Peyer's patch (tissue), 4 donors: ENCODE data around the gene BIN1. TPM values are rescaled to one million over a fixed set of nuclear protein-coding genes. Genes with fewer than 3 reads are reported as not detected.

Experiments
- DNase-seq, 3 donors: peaks; one replicate each; pipeline ENCODE4 v3.0.0-alpha.2; 2017 to 2019
- H3K27ac ChIP-seq, 4 donors: fragments of 200-600 bp; sonication (generic); one replicate each; pipeline ENCODE4 v1.5.1; 2016 to 2019
- H3K27me3 ChIP-seq, 2 donors: fragments of 200-600 bp; sonication (generic); one replicate each; pipeline ENCODE4 v1.5.1; 2019
- H3K36me3 ChIP-seq, 3 donors: fragments of 200-600 bp; sonication (generic); one replicate each; pipeline ENCODE4 v1.5.1; 2016 to 2019
- H3K4me1 ChIP-seq, 4 donors: fragments of 200-600 bp; sonication (generic); one replicate each; pipeline ENCODE4 v1.5.1; 2016 to 2019
- H3K4me3 ChIP-seq, 4 donors: fragments of 200-600 bp; sonication (generic); 1 replicate in 3 of 4; 2 replicates in 1 of 4; pipeline ENCODE4 v1.5.1; 2016 to 2019; ENCODE audit warnings: mild to moderate bottlenecking in 1 of 4
- H3K9me3 ChIP-seq, 4 donors: fragments of 200-600 bp; sonication (generic); one replicate each; pipeline ENCODE4 v1.5.1; 2016 to 2019; ENCODE audit warnings: mild to moderate bottlenecking in 1 of 4
- POLR2A ChIP-seq, 2 donors: fragments of 450-650 bp; IDR thresholded peaks; one replicate each; pipeline ENCODE4 v1.5.1; 2017; ENCODE audit warnings: antibody characterized with exemption in 2 of 2, mild to moderate bottlenecking in 2 of 2, moderate library complexity in 2 of 2
- total RNA-seq, 4 donors: library from RNA; depleted of rRNA; stranded (reverse); fragments of >200 nt; gene quantifications; one replicate each; pipeline ENCODE4 v1.1.0, GENCODE V29; 2016
- TF ChIP-seq, protein P1 (sequence below), 6 experiments: fragments of 450-650 bp in 4 of 6; fragments of 200-600 bp in 2 of 6; sonication (generic) in 1 of 6; IDR thresholded peaks; one replicate each; pipeline ENCODE4 v1.5.1; 2017 to 2019; ENCODE audit warnings: antibody characterized with exemption in 6 of 6, mild to moderate bottlenecking in 3 of 6, moderate library complexity in 1 of 6

BIN1 gene
- total RNA-seq, 4 donors from 2014 or later, result 22.2 to 81.7 (median 47.2) TPM

DNA sequence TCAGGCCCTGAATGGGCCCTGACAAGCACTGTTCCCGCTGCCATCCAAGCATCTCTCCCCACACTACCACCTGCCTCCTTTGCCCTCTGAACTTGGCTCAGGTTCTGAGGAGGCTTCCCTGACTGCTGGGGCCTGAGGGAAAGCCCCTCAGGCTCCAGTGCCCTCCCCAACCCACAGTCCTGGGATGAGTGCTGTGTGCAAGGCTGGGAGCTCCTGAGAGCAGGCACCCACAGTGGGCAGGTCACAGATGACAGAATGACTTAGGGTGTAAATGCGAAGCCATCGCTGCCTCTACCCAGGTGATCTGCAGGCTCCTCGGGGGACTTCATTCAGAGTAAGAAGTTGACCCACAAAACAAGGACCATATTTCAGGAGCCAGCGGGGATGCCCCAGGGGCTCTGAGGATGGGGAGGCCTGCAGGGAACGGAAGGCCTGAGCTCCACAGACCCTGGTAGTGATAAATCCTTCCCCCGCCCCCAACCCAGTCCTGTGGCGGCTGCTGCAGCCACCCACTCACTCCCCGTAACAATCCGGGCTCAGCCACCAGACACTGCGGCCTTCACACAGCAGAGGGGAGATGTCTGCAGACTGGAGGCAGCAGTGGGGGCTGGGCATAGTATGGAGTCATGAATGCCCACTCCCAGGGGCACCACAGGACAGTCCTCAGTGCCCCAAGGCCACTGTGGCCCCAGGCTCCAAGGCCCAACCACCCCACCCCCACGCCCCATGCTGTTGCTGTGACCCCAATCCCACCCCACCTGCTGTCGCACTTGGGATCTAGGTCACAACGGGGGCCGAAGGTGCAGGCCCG, 8.9 kb downstream of the BIN1 start:
- H3K36me3 ChIP-seq, result no peaks in the 10 kb centered on the region
- H3K4me3 ChIP-seq, result no peak overlapping the region
- H3K27me3 ChIP-seq, result no peaks in the 10 kb centered on the region
- H3K9me3 ChIP-seq, result no peaks in the 10 kb centered on the region
- no peak for DNase-seq
- peaks cover 0 to 66% (median 2%) of the 10 kb centered on the region in 4 donors for H3K4me1 ChIP-seq
- peak overlapping the region in 1 of 4 donors; percentile 23 for H3K27ac ChIP-seq
- TF ChIP-seq, protein P1, sequence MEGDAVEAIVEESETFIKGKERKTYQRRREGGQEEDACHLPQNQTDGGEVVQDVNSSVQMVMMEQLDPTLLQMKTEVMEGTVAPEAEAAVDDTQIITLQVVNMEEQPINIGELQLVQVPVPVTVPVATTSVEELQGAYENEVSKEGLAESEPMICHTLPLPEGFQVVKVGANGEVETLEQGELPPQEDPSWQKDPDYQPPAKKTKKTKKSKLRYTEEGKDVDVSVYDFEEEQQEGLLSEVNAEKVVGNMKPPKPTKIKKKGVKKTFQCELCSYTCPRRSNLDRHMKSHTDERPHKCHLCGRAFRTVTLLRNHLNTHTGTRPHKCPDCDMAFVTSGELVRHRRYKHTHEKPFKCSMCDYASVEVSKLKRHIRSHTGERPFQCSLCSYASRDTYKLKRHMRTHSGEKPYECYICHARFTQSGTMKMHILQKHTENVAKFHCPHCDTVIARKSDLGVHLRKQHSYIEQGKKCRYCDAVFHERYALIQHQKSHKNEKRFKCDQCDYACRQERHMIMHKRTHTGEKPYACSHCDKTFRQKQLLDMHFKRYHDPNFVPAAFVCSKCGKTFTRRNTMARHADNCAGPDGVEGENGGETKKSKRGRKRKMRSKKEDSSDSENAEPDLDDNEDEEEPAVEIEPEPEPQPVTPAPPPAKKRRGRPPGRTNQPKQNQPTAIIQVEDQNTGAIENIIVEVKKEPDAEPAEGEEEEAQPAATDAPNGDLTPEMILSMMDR (IDR thresholded peaks at IDR 0.05), result no peak
- no peak for TF ChIP-seq POLR2A (IDR thresholded peaks at IDR 0.05)

DNA sequence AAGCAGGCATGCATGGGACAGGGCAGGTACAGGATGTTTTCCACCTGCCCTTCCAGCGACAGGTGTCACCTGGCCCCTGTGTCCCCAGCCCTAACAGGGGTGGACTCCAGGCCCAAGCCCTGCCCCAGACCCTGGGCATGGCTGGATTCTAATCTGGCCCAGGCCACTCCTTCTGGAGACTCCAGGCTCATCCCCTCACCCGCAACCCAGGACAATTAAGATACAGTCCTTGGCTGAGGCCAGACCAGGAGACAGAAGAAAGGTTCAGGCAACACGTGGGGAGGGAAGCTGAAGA, 9.5 kb downstream of the BIN1 start:
- no peak overlapping the region for H3K4me3 ChIP-seq
- no peaks in the 10 kb centered on the region for H3K27me3 ChIP-seq
- DNase-seq, result no peak
- no peaks in the 10 kb centered on the region for H3K9me3 ChIP-seq
- H3K4me1 ChIP-seq, result peaks cover 0 to 64% (median 2%) of the 10 kb centered on the region in 4 donors
- H3K27ac ChIP-seq, result peak overlapping the region in 1 of 4 donors; percentile 22
- TF ChIP-seq POLR2A (IDR thresholded peaks at IDR 0.05), result no peak
- TF ChIP-seq, protein P1 (IDR thresholded peaks at IDR 0.05), result no peak
- no peaks in the 10 kb centered on the region for H3K36me3 ChIP-seq

DNA sequence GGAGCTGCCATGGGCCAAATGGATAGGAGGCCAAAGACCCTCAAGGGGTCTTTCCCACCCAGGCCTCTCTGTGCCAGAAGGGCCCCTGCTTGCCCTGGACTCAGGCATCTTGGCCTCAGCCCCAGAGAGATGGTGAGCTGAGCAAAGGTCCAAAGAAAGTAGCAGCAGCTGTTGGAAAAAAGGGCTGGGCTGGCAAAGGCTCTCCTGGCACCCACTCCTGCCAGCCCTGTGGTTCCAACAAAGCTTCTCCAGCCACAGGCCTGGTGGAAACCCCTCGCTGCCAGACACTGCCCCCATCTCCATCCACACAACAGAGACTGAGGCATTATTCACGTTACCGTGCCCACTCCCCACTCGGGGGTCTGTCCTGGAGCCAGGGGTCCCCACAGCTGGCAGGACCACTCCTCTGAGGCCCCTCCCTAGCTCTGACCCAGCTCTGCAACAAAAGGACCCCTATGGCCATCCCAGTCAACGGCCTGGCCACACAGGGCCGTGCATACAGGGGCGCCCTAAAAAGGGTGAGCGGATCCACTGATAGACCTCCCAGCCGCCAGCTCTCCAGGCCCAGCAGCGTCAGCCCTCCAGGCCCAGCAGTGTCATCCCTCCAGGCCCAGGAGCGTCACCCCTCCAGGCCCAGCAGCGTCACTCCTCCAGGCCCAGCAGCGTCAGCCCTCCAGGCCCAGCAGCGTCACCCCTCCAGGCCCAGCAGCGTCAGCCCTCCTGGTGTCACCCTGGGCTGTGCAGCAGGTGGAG, 10.1 kb downstream of the BIN1 start:
- Histone ChIP-seq H3K9me3 (no peaks in the 10 kb centered on the region), H3K36me3 (no peaks in the 10 kb centered on the region), H3K4me1 (peaks cover 0 to 64% (median 2%) of the 10 kb centered on the region in 4 donors), H3K27me3 (no peaks in the 10 kb centered on the region), H3K27ac (peak overlapping the region in 2 of 4 donors; percentile 17 to 22), H3K4me3 (no peak overlapping the region)
- TF ChIP-seq, protein P1 (IDR thresholded peaks at IDR 0.05), result no peak
- no peak for TF ChIP-seq POLR2A (IDR thresholded peaks at IDR 0.05)
- no peak for DNase-seq

DNA sequence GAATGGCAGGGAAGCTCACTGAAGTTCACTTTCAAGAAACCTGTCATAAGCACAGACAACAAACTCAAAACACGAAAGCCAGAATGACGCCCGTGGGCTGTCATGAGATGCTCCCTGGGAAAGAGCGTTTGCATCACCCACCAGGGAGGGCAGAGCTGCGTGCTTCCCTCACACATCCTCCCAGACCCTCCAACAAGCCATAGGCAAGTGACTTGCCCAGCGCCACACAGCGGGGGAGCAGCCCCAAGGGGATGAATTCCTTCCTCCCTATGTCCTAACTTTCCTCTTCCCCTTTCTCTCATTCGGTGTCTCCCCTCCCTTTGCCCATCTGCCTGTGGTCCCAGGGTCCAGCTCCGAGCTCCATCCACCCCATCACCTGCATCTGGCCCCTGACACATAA, 10.7 kb downstream of the BIN1 start:
- no peak for DNase-seq
- no peak for TF ChIP-seq POLR2A (IDR thresholded peaks at IDR 0.05)
- TF ChIP-seq, protein P1 (IDR thresholded peaks at IDR 0.05), result no peak

DNA sequence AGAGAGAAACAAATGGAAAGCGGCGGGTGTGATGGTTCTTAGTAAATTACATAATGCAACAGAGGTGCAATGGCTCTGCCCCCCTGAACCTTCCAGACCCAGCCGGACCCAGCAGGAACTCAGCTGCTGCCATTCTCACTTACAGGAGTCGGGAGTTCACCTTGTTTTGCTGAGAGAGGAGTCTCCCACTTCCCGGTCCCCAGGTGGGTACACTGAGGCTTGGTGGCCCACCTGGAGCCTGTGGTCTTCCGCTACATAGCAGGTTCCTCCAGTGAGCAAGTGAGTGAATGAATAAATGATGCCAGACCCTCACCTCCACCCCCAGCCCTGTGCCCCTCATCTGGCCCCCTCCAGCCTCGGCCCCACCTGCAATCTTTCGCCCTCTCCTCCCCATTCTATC, 11.2 kb downstream of the BIN1 start:
- Histone ChIP-seq H3K27me3 (no peaks in the 10 kb centered on the region), H3K36me3 (no peaks in the 10 kb centered on the region), H3K27ac (peak overlapping the region in 1 of 4 donors; percentile 37), H3K4me1 (peaks cover 0 to 57% (median 2%) of the 10 kb centered on the region in 4 donors), H3K4me3 (no peak overlapping the region), H3K9me3 (no peaks in the 10 kb centered on the region)
- TF ChIP-seq, protein P1 (IDR thresholded peaks at IDR 0.05), result no peak
- no peak for TF ChIP-seq POLR2A (IDR thresholded peaks at IDR 0.05)
- DNase-seq, result no peak

More for the DNA sequence above, 10.7 kb downstream of the BIN1 start:
- peaks cover 0 to 62% (median 2%) of the 10 kb centered on the region in 4 donors for H3K4me1 ChIP-seq
- no peaks in the 10 kb centered on the region for H3K9me3 ChIP-seq
- H3K4me3 ChIP-seq, result no peak overlapping the region
- H3K27me3 ChIP-seq, result no peaks in the 10 kb centered on the region
- no peaks in the 10 kb centered on the region for H3K36me3 ChIP-seq
- peak overlapping the region in 1 of 4 donors; percentile 17 for H3K27ac ChIP-seq
